ENCODE data around the gene TPD52L2. TPM values are rescaled to one million over a fixed set of nuclear protein-coding genes. Genes with fewer than 3 reads are reported as not detected.

Gene TPD52L2
- total and polyA plus RNA-seq, 2 donors (not counting 1 experiment from before 2014, with no cell fraction given), result 39.9 to 41.3 TPM

DNA sequence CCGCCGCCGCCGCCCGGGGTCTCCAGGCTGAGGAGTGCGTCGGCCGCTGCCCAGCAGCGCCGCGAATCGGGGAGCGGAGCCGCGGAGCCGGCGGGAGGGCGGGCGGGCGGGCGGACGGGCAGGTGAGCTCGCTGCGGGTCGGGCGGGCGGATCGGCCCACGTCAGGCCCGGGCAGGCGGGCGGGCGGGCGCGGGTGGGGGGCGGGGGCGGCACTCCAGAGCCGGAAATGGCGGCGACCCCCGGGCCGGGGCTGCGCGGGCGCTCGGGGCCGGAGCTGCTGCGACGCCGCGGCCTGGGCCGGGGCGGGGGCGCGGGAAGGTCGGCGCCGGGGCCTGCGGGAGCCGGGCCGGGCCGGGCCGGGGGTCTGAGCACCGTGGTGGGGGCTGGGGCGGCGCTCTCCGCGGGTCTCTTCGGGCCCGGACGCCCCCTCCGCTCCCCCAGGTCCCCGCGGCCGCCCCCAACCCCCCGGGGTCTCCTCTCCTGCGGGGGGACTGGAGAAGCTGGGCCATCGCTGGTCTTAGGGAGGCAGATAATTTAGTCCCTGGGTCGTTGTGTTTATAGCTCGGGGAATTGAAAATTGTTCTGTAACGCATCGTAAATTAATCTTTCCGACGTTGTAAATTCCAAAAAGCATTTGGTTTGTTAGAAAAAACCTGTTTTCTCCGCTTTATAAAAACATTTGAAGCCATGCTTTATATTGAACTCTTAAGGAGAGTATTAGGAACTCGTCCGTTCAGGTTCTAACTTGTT, 30.3 kb downstream of the TPD52L2 start:
- intact Hi-C loops (cut with micrococcal nuclease), result loop anchor here (1.0 to 10.0 kb wide), 4 partner anchors 30 to 941 kb away; partner anchors contain the start of genes PRPF6, SLC17A9, TPD52L2 and UCKL1
- Histone ChIP-seq H3K4me2 (replicated peaks; ENCODE audit: low read depth, low read length, poor library complexity, severe bottlenecking) (peak overlapping the region; percentile 93), H2AFZ (ENCODE audit: insufficient read depth, low read depth, low read length, poor library complexity, severe bottlenecking) (peak overlapping the region; percentile 40), H4K20me1 (ENCODE audit: control insufficient read depth, insufficient read depth, low read length, poor library complexity, severe bottlenecking) (peaks cover 49% of the 10 kb centered on the region), H3K9ac (ENCODE audit: low read length) (peak overlapping the region; percentile 65), H3K27me3 (replicated peaks in 1 of 4; ENCODE audit: control extremely low read depth in 1 of 4, control insufficient read depth in 3 of 4, insufficient read depth in 4 of 4, low read length in 3 of 4) (no peaks in the 10 kb centered on the region), H3K27ac (ENCODE audit: low read length in 2 of 2) (peak overlapping the region; percentile 42 to 80), H3K4me3 (ENCODE audit: control extremely low read depth in 1 of 5, extremely low read depth in 1 of 5, insufficient read depth in 1 of 5, low read depth in 2 of 5, low read length in 4 of 5) (peak overlapping the region; percentile 27 to 81 (median 60)), H3K36me3 (replicated peaks in 1 of 2; ENCODE audit: control extremely low read depth in 1 of 2, control insufficient read depth in 1 of 2, extremely low read depth in 1 of 2, insufficient read depth in 2 of 2, low read length in 1 of 2) (peaks cover 0 to 12% of the 10 kb centered on the region in 2 experiments), H3K79me2 (ENCODE audit: control insufficient read depth, insufficient read depth, low read length) (peaks cover 45% of the 10 kb centered on the region), H3K4me1 (ENCODE audit: control insufficient read depth in 2 of 2, insufficient read depth in 2 of 2, low read length in 2 of 2) (peaks cover 21 to 41% of the 10 kb centered on the region in 2 donors), H3K9me3 (ENCODE audit: control extremely low read depth in 1 of 3, control insufficient read depth in 2 of 3, insufficient read depth in 1 of 3, low read length in 2 of 3) (no peaks in the 10 kb centered on the region)
- POLR2A ChIA-PET, result interaction anchor here (1.1 to 2.0 kb wide), 5 partner anchors 30 to 464 kb away, joined by 4 to 6 read pairs (median 5); partner anchors contain the start of genes LIME1, SAMD10, TPD52L2 and UCKL1
- Mint-ChIP-seq H3K27me3 (no peaks in the 10 kb centered on the region), H3K27ac (peak overlapping the region; percentile 91), H3K4me3 (peak overlapping the region; percentile 93), H3K4me1 (peaks cover 40% of the 10 kb centered on the region), H3K9me3 (ENCODE audit: insufficient read depth) (no peaks in the 10 kb centered on the region)
- no peak for TF ChIP-seq EZH2 (IDR thresholded peaks at IDR 0.05; ENCODE audit: borderline replicate concordance, insufficient read depth, low read depth, low read length, poor library complexity, severe bottlenecking)
- TF ChIP-seq, protein P1, sequence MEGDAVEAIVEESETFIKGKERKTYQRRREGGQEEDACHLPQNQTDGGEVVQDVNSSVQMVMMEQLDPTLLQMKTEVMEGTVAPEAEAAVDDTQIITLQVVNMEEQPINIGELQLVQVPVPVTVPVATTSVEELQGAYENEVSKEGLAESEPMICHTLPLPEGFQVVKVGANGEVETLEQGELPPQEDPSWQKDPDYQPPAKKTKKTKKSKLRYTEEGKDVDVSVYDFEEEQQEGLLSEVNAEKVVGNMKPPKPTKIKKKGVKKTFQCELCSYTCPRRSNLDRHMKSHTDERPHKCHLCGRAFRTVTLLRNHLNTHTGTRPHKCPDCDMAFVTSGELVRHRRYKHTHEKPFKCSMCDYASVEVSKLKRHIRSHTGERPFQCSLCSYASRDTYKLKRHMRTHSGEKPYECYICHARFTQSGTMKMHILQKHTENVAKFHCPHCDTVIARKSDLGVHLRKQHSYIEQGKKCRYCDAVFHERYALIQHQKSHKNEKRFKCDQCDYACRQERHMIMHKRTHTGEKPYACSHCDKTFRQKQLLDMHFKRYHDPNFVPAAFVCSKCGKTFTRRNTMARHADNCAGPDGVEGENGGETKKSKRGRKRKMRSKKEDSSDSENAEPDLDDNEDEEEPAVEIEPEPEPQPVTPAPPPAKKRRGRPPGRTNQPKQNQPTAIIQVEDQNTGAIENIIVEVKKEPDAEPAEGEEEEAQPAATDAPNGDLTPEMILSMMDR (IDR thresholded peaks at IDR 0.05), result no peak
- CTCF ChIA-PET, result interaction anchor here (0.8 to 1.7 kb wide), 10 partner anchors 14 to 358 kb away, joined by 3 to 7 read pairs (median 4); partner anchors contain the start of genes LKAAEAR1, PRPF6, PTK6 and UCKL1
- DNase-seq (no peak), ATAC-seq (ENCODE audit: low read depth) (no peak)
- WGBS (ENCODE audit: insufficient coverage), result under 1% methylated on average over 78 of the region's 87 CpGs
